ENCODE data around the gene PHF11. TPM values are rescaled to one million over a fixed set of nuclear protein-coding genes. Genes with fewer than 3 reads are reported as not detected.
A peak's percentile ranks its signal among the peaks of the same experiment; 100 is the strongest.

The PHF11 gene
- total and polyA plus RNA-seq, 2 of the 13 experiments (the other 11 are each of a cell fraction or from before 2014, with no cell fraction given) = 15.8 to 22.0 TPM

GRCh38 chr13:49495783-49496762 is at the start of gene PHF11 (continued):
- TF ChIP-seq RBM22 (optimal IDR thresholded peaks at IDR 0.05; ENCODE audit: low read length) = no peak
- TF ChIP-seq POLR2AphosphoS2 (IDR thresholded peaks at IDR 0.05; ENCODE audit: low read depth, low read length) = no peak
- no peak for TF ChIP-seq ZNF335 (CRISPR knock-in tag; IDR thresholded peaks at IDR 0.05)
- no peak for TF ChIP-seq ATRX (CRISPR knock-in tag; IDR thresholded peaks at IDR 0.05; ENCODE audit: borderline replicate concordance)
- no peak; the same call in 1 of the 2 replicates for TF ChIP-seq CBFB (CRISPR knock-in tag; IDR thresholded peaks at IDR 0.05)
- TF ChIP-seq NFE2L2 (IDR thresholded peaks at IDR 0.05; ENCODE audit: low read length) = no peak
- no peak for TF ChIP-seq GLI4 (CRISPR knock-in tag; IDR thresholded peaks at IDR 0.05; ENCODE audit: borderline replicate concordance)
- TF ChIP-seq ZFP62 (CRISPR knock-in tag; IDR thresholded peaks at IDR 0.05) = no peak
- TF ChIP-seq ZNF576 (CRISPR knock-in tag; IDR thresholded peaks at IDR 0.05) = no peak
- no peak for TF ChIP-seq ZIK1 (CRISPR knock-in tag; IDR thresholded peaks at IDR 0.05; ENCODE audit: borderline replicate concordance, low read depth)
- TF ChIP-seq ZNF496 (CRISPR knock-in tag; IDR thresholded peaks at IDR 0.05; ENCODE audit: insufficient replicate concordance) = no peak
- TF ChIP-seq ATF3 (CRISPR knock-in tag; IDR thresholded peaks at IDR 0.05) = no peak
- 0 out of 2 replicates have a peak, but pooled peaks have one; percentile 42 for TF ChIP-seq IRX3 (CRISPR knock-in tag; IDR thresholded peaks at IDR 0.05; ENCODE audit: borderline replicate concordance, low read depth)
- 0 out of 2 replicates have a peak, but pooled peaks have one; percentile 45 for TF ChIP-seq BRF2 (CRISPR knock-in tag; IDR thresholded peaks at IDR 0.05)
- TF ChIP-seq KDM6A (CRISPR knock-in tag; IDR thresholded peaks at IDR 0.05; ENCODE audit: low read depth) = no peak
- TF ChIP-seq ZNF7 (CRISPR knock-in tag; IDR thresholded peaks at IDR 0.05) = no peak
- no peak for TF ChIP-seq ZNF737 (CRISPR knock-in tag; IDR thresholded peaks at IDR 0.05; ENCODE audit: borderline replicate concordance)
- TF ChIP-seq CSRNP2 (CRISPR knock-in tag; conservative IDR thresholded peaks at IDR 0.05; ENCODE audit: low read depth) = no peak
- TF ChIP-seq ZFP82 (CRISPR knock-in tag; IDR thresholded peaks at IDR 0.05; ENCODE audit: borderline replicate concordance) = no peak
- TF ChIP-seq ZBTB4 (CRISPR knock-in tag; IDR thresholded peaks at IDR 0.05; ENCODE audit: borderline replicate concordance) = peak; percentile 91; the same call in 1 of the 2 replicates
- no peak for TF ChIP-seq MZF1 (CRISPR knock-in tag; IDR thresholded peaks at IDR 0.05; ENCODE audit: borderline replicate concordance)

Data from HepG2 (cell line).